HT1080 (cell line): ENCODE measurements around the gene ZNF790. TPM values are rescaled to one million over a fixed set of nuclear protein-coding genes. Genes with fewer than 3 reads are reported as not detected.

ENCODE experiments used
- DNase-seq: peaks from one replicate; pipeline ENCODE4 v3.0.0-alpha.2; 2015; ENCODE audit warnings: low read depth
- polyA plus RNA-seq, 2 experiments: library from polyadenylated mRNA; depleted of rRNA; stranded (reverse); fragments of >200 nt; gene quantifications; 2 replicates each; pipeline ENCODE4 v1.2.3, GENCODE V29; 2015
- total RNA-seq: library from RNA; depleted of rRNA; stranded (reverse); fragments of >200 nt; shearing (Covaris generic); gene quantifications from 2 replicates; pipeline ENCODE4 v1.2.3, GENCODE V29; 2014; rRNA removed

Gene ZNF790
- 0.59 and 1.1 TPM in 2 replicates for total RNA-seq
- 0.03 TPM in 1 of 2 replicates, not detected in the other for polyA plus RNA-seq (2015; cell fraction: cytosol; rRNA removed)
- polyA plus RNA-seq (2015; cell fraction: nucleus; rRNA removed): 0.03 TPM in 1 of 2 replicates, not detected in the other

DNA sequence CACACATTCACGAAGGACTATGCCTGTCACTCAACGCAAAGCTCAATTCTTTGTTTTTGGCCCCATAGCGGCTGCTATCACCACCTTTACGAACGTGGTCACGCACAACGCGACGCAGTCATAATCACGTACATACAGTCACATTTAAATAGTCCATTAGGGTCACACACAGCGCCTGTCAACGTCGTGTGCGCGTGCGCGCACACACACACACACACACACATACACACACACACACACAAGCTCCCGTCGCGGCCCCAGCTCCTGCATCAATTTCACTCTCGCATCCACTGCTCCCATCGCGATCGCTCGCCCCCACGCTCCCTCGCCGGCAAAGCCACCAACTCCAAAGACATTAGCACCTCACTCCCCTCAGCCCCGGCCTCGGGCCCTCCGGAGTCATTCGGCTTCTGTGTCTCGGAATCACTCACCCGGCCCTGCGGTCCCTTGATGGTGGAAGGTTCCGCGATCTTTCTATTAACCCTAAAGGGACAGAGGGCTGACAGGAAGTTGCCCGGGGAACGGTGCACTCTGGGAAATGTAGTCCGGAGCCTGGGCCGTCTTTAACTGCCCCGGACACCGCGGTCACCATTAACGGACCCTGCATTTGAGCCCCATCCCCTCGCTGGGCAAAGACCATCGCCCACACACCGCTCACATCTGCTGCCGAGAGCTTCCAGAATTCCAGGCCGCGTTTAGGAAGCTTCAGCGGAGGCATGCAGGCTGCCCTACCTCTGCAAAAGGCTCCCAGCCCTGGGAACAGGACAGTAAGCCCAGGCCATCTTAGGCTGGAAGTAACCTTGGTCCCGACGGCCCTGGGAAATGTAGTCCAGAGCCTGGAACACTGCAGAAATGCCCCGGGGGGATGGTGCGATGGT, at the start of gene ZNF790:
TSS of gene ZNF790 (minus strand) at position 482 of the 878 bp plus-strand sequence. CDS start 12,768 bp downstream, outside the sequence.
- peak; percentile 65 for DNase-seq

DNA sequence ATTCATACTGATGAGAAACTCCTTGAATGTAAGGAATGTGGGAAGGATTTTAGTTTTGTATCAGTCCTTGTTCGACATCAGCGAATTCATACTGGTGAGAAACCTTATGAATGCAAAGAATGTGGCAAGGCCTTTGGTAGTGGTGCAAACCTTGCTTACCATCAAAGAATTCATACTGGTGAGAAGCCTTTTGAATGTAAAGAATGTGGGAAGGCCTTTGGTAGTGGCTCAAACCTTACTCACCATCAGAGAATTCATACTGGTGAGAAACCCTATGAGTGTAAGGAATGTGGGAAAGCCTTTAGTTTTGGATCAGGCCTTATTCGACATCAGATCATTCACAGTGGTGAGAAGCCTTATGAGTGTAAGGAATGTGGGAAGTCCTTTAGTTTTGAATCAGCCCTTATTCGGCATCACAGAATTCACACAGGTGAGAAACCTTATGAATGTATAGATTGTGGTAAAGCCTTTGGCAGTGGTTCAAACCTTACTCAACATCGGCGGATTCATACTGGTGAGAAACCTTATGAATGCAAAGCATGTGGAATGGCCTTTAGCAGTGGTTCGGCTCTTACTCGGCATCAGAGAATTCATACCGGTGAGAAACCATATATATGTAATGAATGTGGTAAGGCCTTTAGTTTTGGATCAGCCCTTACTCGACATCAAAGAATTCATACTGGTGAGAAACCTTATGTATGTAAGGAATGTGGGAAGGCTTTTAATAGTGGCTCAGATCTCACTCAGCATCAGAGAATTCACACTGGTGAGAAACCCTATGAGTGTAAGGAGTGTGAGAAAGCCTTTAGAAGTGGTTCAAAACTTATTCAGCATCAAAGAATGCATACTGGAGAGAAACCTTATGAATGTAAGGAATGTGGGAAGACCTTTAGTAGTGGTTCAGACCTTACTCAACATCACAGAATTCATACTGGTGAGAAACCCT, 39.1 kb upstream of the ZNF790 start:
- no peak for DNase-seq

DNA sequence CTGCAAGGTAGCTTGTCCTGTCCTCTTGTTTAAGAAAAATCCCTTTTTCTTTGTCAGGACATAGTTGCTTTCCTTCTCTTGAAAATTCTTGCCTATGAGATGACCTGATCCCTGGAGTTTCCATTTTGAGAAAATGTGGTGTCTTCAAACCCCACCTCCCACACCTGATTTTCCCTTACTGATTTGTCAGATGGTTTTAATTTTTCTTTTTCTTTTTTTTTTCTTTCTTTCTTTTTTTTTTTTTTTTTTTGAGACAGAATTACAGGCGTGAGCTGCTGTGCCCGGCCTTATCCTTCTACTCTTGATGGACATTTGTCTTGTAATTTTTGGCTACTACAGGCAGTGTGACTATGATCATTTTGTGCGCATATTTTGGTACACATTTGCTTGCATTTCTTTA, 13.7 kb upstream of the ZNF790 start:
- DNase-seq: no peak

DNA sequence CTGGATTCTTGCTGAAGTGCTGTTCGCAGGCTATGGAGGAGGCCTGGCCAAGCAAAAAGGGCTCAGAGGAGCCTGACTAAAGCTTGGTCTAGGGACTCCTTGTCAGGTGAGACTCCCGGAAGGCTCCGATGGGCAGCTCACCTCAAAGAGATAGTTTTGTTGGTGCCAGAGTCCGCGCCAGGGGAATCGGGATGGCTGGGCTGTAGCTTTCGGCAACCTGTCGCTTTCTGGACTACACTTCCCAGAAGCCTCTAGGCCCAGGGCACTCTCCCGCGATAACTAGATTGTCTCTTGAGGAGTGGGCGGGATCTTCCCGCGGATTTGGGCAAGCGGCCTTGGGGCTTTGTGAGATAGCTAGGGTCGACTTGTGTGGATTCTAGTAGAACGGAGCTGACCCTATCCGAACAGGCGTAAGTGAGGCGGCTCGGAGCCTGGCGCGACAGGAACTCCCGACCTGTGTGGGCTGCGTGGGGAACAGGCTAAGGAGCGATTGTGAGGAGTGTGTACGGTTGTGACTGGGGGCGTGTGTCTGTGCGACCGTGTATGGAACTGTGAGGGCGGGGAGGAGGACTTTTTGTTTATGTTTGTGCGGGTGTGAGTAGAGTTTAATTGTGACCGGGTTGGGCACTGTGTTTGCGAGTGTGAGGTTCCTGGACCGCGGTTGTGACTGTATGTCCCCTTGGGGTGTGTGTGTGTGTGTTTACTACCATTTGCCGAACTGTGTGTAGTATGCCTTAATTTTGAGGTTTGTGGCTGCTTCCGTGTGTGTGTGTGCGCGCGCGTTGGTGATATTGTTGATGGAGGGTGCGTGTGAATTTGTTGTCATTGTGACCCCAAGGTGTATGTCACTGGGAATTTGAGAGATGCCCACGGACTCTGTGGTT, 12.6 kb upstream of the ZNF790 start, which contains the start of gene ZNF345:
TSS of gene ZNF345 (plus strand) at position 318 of the 884 bp plus-strand sequence. CDS start 25,955 bp downstream, outside the sequence.
- DNase-seq: peak; percentile 83

DNA sequence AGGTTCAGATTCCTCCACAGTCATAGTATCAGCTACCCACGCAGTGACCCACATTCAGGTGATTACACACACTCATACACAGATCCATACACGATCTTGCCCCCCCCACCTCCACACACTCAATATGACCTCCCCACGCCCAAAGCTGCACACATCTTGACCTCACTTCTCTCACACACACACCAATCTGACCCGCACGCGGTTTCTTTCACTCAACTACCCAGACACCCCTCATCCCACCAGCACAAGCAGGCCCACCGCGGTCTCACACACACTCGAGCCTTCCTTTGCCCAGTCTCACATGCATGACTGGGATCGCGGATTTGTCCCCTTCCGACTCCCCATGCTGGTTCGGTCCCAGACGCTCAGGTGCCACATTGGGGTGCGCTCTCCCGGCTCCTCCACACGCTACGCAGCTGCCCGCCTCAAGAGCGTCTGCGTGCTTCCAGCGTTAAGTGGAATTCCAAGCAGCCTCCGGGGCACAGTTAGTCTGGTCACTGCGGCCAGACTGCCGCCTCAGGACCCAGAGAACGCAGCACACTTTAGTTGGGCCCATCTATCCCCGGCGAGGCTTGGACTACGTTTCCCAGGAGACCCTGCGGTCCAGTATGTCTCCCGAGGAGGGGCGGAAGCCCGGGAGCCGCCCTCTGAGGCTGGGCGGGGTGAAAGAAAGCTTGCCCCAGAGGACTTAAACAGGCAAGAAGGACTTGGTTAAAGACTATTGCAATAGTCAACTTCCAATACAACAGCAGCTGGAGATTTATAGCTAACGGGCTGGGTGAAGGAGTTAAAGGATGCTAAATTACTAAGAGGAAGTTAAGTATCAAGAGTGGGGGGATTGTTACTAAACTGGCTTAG, 11.7 kb upstream of the ZNF790 start:
- DNase-seq: peak; percentile 81

DNA sequence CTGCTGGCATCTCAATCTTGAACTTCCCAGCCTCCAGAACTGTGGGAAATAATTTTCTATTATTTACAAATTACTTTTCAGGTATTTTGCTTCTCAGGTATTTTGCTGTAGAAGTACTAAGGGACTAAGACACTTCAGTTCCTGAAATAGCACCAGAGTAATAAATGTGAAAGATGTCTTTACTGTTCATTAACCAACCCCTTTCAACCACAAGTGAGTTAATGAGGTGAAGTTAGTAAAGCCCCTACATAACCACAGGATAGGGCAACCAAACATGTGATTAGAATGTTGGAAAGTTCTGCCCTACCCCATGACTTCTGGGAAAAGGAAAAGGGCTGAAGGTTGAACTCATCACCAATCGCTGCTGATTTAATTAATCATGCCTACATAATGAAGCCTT, 9.8 kb upstream of the ZNF790 start:
- DNase-seq: no peak

DNA sequence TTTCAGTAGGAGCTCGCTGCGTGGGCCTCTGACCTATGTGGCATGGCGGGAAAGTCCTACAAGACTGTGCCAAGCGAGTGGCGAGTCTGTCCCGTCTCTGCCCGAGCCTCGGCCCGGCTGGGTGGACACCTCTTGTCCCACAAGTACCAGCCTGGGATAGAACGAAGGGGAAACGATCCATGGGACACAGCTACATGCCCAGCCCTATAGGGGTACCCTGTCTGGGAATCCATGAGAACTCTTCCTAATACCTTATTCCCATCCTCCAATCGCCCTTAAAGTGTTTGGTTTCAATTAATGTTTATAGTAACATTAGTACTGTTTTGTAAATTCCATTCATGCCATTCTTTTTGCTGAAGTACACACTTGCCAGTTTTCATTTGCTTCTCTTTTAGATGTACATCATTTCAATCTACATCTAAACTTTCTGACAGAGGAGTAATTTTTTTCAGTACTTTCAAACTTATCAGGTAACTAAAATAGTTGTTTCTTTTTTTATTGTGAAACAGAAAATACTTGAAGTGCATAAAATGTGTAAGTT, 667 bp upstream of the ZNF790 start:
- no peak for DNase-seq

DNA sequence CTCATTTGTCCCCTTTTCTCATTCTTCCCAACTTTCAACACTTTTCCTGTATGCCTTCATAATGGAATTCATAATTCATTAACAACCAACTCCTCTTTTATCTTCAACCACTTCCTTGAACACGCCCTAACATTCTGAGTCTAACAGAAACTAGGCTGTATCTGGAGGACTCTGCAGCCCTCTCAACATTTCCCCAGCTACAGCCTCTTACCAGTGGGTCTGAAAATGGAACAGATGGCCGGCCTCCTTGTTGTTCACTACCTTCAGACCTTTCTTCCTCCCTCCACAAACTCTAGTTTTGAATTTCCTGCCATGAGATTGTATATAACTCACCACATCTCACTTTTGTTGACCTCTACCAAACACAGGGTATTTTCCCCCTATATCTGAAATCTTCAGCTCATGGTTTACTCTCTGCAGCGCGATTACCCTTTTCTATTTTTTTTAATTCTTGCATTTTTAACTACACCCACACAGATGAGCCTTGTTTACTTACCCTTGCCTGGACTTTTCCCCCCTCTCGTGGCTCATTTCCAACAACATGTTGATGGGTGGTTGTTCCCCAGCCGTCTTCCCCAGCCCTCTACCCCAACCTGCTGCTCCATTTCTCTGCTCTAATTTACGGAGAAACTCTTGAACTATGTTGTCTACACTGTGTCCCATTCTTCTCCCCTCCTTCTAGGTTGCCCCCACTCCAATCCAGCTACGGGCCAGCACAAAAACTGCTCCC, 846 bp downstream of the ZNF790 start:
- DNase-seq: no peak

DNA sequence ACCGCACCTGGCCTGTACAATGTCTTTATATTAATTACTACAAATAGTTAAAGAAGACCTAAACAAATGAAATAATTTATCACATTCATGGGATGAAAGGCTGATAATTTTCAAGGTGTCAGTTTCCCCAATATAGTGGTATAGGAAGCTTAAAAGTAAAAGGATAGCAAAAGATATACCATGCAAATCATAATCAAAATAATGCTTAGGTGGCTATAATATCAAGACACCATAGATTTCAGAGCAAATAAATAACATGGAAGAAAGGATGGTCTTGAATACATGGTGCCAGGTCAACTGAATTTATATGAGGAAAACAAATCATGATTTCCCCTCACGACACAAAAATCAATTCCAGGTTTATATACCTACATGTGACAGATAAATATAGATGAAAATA, 4.8 kb downstream of the ZNF790 start:
- no peak for DNase-seq

DNA sequence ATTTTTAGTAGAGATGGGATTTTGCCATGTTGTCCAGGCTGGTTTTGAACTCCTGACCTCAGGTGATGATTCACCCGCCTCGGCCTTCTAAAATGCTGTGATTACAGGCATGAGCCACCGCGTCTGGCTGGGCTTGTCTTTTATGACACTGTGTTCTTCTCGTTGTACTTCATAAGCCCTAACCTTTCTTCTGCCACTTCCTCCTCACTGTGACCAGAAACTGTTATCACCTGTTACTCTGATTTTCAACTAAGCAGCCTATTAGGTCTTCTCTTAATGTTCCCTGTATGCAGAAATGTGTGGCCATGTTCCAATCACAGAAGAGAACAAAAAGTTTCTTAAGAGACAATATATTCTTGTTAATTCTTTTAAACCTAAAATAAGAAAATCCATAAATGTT, 16.4 kb downstream of the ZNF790 start:
- no peak for DNase-seq

DNA sequence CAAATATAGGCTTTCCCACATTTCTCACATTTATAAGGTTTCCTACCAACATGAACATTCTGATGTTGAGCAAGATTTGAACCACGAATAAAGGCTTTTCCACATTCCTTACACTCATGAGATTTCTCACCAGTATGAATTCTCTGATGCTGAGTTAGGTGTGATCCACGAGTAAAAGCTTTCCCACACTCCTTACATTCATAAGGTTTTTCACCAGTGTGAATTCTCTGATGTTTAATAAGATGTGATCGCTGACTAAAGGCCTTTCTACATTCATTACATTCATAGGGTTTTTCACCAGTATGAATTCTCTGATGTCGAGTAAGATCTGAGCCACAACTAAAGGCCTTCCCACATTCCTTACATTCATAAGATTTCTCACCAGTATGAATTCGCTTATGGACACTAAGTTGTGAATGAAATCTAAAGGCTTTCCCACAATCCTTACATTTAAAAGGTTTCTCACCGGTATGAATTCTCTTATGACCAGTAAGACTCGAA, 19.0 kb downstream of the ZNF790 start:
- no peak for DNase-seq

DNA sequence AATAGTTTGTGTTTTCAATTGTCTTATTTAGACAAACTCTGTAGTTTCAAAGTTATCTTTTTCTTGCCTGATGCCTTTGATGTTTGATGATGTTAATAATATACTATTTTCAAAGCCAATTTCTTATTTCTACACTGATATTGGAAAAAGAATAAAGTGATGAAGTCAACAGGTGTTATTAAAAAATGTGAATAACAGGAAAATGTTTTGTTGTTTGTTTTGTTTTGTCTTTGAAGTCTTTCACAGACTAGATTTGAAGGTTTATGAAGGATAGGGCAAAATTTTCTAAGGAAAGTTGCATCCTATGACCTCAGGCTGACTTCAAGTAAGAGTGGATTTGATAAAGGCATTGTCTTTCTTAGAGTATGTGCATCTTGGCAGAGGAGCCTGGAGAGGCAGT, 31.2 kb downstream of the ZNF790 start:
- no peak for DNase-seq

DNA sequence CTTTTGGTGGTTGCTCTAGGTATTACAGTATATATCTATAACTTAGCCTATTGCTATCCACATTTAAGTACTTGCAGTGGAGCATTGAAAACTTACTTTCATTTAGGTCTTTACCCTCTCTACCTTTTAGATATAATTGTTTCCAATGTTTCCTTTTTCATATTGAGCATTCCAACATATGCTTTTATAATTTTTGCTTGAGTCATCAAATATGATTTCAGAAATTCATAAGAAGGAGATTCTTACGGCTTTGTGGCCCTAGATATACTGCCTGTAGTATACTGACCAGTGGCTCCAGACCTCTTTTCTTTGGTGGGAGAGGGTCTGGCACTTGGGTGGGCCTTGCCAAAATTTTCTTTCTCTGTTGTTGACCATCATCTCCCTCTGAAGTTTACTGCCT, 32.8 kb downstream of the ZNF790 start:
- DNase-seq: no peak

DNA sequence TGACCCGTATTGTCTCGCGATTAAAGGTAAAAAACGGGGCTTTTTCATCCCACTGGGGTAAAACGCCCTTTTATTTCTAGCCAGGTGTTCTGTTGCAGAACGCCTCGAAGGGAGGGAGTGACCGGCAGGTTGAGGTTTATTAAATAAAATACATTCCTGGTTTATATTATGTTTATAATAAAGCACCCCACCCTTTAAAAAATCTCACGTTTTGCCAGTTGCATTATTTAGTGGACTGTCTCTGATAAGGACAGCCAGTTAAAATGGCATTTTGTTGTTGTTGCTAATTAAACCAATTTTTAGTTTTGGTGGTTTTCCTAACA, 40.4 kb downstream of the ZNF790 start:
- no peak for DNase-seq

DNA sequence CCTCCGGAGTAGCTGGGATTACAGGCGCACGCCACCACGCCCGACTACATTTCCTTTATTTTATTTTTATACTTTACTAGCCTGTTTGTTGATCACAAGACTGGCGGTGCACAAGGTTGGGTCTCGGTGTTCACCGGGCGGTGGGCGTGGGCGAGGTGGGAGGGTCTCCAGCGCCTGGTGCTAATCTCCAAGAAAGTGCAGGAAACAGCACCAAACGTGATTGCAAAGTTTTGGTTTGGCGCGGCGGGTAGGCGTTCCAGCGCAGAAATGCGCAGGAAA, 41.5 kb downstream of the ZNF790 start:
- DNase-seq: no peak

DNA sequence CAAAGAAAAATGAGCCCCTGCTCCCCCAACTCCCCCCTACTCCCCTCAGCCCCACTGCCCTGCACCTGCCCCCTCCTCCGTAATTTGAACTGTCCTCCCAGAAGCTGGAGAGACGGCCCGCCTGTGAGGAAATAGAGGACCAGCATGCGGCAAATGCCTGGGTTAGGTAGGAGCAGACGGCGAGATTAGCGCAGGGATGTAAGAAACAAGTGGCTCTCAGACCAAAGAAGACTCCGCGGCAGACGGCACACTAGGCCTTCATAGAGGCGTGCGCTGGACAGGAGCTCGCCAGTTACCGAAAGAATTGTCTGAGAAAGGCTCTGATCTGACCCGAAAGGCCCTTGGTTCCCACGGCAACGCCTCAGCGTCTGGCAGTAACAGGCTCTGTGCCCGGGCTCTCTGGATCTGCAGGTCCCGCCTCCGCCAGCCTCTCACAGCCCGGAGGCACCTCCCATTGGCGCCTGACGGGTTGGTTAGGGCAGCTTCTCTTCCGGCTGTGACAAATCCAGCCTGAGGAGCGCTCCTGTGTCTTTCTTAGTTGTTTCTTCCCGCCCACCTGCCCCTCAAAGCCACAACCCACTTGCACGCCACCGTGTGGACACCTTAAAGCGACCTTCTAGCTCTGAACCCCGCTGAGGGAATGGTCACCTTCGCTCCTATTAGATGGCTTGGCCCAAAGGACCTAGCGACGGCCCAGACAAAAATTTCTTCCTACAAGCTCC, 46.6 kb downstream of the ZNF790 start:
- peak; percentile 25 for DNase-seq

DNA sequence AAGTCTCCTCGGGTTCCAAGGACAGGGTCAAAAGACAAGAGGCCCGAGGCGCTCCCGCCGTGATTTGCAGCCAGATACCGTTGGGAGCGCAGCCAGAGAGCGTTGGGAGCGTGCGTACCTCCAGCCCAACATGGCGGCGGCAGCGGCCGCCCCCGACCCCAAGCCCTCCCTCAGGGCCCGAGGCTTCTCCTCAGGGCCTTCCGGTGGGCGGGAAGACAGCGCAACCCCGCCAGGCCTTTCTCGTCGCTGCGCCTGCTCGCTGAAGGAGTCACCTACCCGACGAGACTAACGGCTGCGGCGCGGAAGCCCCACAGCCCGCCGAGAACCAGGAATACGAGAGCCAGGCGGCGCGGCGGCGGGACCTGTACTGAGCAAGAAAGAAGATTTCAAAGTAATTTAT, 62.4 kb downstream of the ZNF790 start:
- no peak for DNase-seq

DNA sequence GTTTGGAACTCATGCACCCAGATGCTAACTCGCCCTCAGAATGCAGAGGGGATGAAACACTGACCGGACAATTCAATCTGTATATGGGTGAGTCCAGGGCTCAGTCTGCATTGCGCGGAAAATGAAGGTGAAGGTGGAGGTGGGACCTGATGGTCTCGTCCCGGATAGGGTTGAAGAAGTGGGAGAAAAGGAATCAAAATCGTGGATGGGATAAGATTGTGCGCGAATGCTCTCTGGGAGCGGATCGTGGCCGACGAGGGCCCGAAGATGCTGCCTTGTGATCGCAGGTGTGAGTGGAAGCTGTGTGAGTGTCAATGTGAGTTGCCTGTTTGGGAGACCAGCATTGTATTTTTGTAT, 65.0 kb downstream of the ZNF790 start:
- no peak for DNase-seq
